Measurements from ENCODE around the gene SLC44A3. TPM values are rescaled to one million over a fixed set of nuclear protein-coding genes. Genes with fewer than 3 reads are reported as not detected.

SLC44A3 gene
- total and polyA plus RNA-seq, 2 of the 13 experiments (the other 11 are each of a cell fraction or from before 2014, with no cell fraction given): 6.8 to 14.1 TPM

DNA sequence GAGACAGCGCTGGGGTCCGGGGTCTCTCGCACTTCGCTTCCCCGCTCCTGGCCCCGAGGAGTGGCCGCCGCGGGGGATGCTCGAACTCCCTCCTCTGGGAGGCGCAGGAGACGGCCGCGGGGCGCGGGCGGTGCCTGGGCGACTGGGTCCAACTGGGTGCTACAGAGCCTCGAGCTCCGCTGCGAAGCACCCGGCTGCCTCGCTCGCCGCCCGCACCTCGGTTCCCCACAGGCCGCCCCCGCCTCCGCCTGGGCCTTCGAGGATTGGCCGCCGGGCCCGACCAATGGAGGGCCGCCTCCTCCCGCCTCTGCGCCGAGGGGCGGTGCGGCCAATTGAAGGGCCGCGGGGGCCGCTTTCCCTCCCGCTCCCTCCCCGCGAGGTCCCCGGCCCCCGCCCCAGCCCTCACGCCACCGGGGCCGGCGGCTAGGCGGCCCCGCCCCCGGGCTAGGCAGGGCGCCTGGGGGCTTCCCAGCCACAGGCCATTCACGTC, 106.8 kb downstream of the SLC44A3 start, which contains the start of gene CNN3 (continued):
- TF ChIP-seq SRY (CRISPR knock-in tag; IDR thresholded peaks at IDR 0.05) (peak; percentile 64), CREB1 (IDR thresholded peaks at IDR 0.05) (no peak), CREB1 (CRISPR knock-in tag; IDR thresholded peaks at IDR 0.05) (no peak), SAP130 (CRISPR knock-in tag; IDR thresholded peaks at IDR 0.05; ENCODE audit: low read depth) (peak; percentile 61; the same call in 1 of the 2 replicates), RXRB (CRISPR knock-in tag; IDR thresholded peaks at IDR 0.05; ENCODE audit: borderline replicate concordance) (peak; percentile 2; the same call in 1 of the 2 replicates), ZBTB21 (CRISPR knock-in tag; IDR thresholded peaks at IDR 0.05) (no peak), PAX8 (CRISPR knock-in tag; IDR thresholded peaks at IDR 0.05; ENCODE audit: borderline replicate concordance) (peak; percentile 73; the same call in 1 of the 2 replicates), PRMT3 (CRISPR knock-in tag; IDR thresholded peaks at IDR 0.05; ENCODE audit: borderline replicate concordance, low read depth) (peak; percentile 67; the same call in 1 of the 2 replicates), GATAD1 (CRISPR knock-in tag; IDR thresholded peaks at IDR 0.05) (0 out of 2 replicates have a peak, but pooled peaks have one; percentile 46), ZNF883 (CRISPR knock-in tag; IDR thresholded peaks at IDR 0.05; ENCODE audit: not compliant biosample characterization) (peak; percentile 93), ZNF530 (CRISPR knock-in tag; IDR thresholded peaks at IDR 0.05; ENCODE audit: low read depth) (peak; percentile 67; the same call in 1 of the 2 replicates), ZNF251 (CRISPR knock-in tag; IDR thresholded peaks at IDR 0.05) (0 out of 2 replicates have a peak, but pooled peaks have one; percentile 48), ZNF747 (CRISPR knock-in tag; IDR thresholded peaks at IDR 0.05; ENCODE audit: borderline replicate concordance) (0 out of 2 replicates have a peak, but pooled peaks have one; percentile 11), ZNF777 (CRISPR knock-in tag; IDR thresholded peaks at IDR 0.05) (peak; percentile 75; the same call in 1 of the 2 replicates), MYC (CRISPR knock-in tag; IDR thresholded peaks at IDR 0.05; ENCODE audit: borderline replicate concordance) (peak; percentile 59; the same call in 1 of the 2 replicates), BORCS8-MEF2B (CRISPR knock-in tag; IDR thresholded peaks at IDR 0.05) (peak; percentile 53; the same call in 1 of the 2 replicates), NFKB2 (CRISPR knock-in tag; IDR thresholded peaks at IDR 0.05; ENCODE audit: borderline replicate concordance) (peak; percentile 42), ZNF678 (CRISPR knock-in tag; IDR thresholded peaks at IDR 0.05) (0 out of 2 replicates have a peak, but pooled peaks have one; percentile 67), ZNF549 (CRISPR knock-in tag; IDR thresholded peaks at IDR 0.05) (no peak), ZNF343 (CRISPR knock-in tag; IDR thresholded peaks at IDR 0.05) (peak; percentile 87), ZNF605 (CRISPR knock-in tag; IDR thresholded peaks at IDR 0.05) (peak; percentile 20; the same call in 1 of the 2 replicates), ZNF781 (CRISPR knock-in tag; IDR thresholded peaks at IDR 0.05; ENCODE audit: borderline replicate concordance, not compliant biosample characterization) (no peak), DR1 (CRISPR knock-in tag; IDR thresholded peaks at IDR 0.05) (peak; percentile 51; the same call in 1 of the 2 replicates), POGZ (CRISPR knock-in tag; IDR thresholded peaks at IDR 0.05) (peak; percentile 64), ZMAT3 (CRISPR knock-in tag; conservative IDR thresholded peaks at IDR 0.05) (peak; percentile 73), DMAP1 (CRISPR knock-in tag; IDR thresholded peaks at IDR 0.05) (no peak), CCDC6 (CRISPR knock-in tag; IDR thresholded peaks at IDR 0.05) (peak; percentile 95)
- TF ChIP-seq, protein P1, sequence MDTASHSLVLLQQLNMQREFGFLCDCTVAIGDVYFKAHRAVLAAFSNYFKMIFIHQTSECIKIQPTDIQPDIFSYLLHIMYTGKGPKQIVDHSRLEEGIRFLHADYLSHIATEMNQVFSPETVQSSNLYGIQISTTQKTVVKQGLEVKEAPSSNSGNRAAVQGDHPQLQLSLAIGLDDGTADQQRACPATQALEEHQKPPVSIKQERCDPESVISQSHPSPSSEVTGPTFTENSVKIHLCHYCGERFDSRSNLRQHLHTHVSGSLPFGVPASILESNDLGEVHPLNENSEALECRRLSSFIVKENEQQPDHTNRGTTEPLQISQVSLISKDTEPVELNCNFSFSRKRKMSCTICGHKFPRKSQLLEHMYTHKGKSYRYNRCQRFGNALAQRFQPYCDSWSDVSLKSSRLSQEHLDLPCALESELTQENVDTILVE (CRISPR knock-in tag; IDR thresholded peaks at IDR 0.05): 0 out of 2 replicates have a peak, but pooled peaks have one; percentile 43
- TF ChIP-seq, protein P2, sequence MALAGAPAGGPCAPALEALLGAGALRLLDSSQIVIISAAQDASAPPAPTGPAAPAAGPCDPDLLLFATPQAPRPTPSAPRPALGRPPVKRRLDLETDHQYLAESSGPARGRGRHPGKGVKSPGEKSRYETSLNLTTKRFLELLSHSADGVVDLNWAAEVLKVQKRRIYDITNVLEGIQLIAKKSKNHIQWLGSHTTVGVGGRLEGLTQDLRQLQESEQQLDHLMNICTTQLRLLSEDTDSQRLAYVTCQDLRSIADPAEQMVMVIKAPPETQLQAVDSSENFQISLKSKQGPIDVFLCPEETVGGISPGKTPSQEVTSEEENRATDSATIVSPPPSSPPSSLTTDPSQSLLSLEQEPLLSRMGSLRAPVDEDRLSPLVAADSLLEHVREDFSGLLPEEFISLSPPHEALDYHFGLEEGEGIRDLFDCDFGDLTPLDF (CRISPR knock-in tag; IDR thresholded peaks at IDR 0.05): peak; percentile 19; the same call in 1 of the 2 replicates
- TF ChIP-seq, protein P3, sequence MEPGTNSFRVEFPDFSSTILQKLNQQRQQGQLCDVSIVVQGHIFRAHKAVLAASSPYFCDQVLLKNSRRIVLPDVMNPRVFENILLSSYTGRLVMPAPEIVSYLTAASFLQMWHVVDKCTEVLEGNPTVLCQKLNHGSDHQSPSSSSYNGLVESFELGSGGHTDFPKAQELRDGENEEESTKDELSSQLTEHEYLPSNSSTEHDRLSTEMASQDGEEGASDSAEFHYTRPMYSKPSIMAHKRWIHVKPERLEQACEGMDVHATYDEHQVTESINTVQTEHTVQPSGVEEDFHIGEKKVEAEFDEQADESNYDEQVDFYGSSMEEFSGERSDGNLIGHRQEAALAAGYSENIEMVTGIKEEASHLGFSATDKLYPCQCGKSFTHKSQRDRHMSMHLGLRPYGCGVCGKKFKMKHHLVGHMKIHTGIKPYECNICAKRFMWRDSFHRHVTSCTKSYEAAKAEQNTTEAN (CRISPR knock-in tag; conservative IDR thresholded peaks at IDR 0.05): 0 out of 2 replicates have a peak, but pooled peaks have one; percentile 20

Data from HepG2 (cell line).